ACC112 (cell line): ENCODE data around the gene NOXO1.
"Not testable (repeated sequence)": the region's sequence is repeated elsewhere in the genome, so short reads cannot be mapped to it uniquely, and the experiment has no call there.

Experiments
- H2AFZ ChIP-seq: fragments of 200-600 bp; sonication (generic); one replicate; pipeline ENCODE4 v1.6.0; 2017; ENCODE audit warnings: antibody characterized with exemption, low read length; ENCODE audit not compliant: unreplicated experiment
- H3K27ac ChIP-seq: fragments of 200-600 bp; sonication (generic); 2 replicates; pipeline ENCODE4 v1.5.1; 2014; ENCODE audit warnings: low read depth, mild to moderate bottlenecking, antibody characterized with exemption, low read length, moderate library complexity
- H3K27me3 ChIP-seq: fragments of 200-600 bp; sonication (generic); 2 replicates; pipeline ENCODE4 v1.6.1; 2014; ENCODE audit warnings: mild to moderate bottlenecking, antibody characterized with exemption, low read length, moderate library complexity, mixed read lengths; ENCODE audit not compliant: insufficient read depth
- H3K36me3 ChIP-seq: fragments of 200-600 bp; sonication (generic); 2 replicates; pipeline ENCODE4 v1.6.1; 2016; ENCODE audit warnings: mild to moderate bottlenecking, antibody characterized with exemption, low read length, moderate library complexity, mixed read lengths; ENCODE audit not compliant: insufficient read depth
- H3K4me1 ChIP-seq: fragments of 200-600 bp; sonication (generic); one replicate; pipeline ENCODE4 v1.6.1; 2016; ENCODE audit warnings: low read length, mixed read lengths; ENCODE audit not compliant: insufficient read depth, unreplicated experiment, control insufficient read depth
- H3K4me3 ChIP-seq: fragments of 200-600 bp; sonication (generic); 2 replicates; pipeline ENCODE4 v1.5.1; 2014; ENCODE audit warnings: mild to moderate bottlenecking, low read depth, low read length
- H3K79me2 ChIP-seq: fragments of 200-600 bp; sonication (generic); one replicate; pipeline ENCODE4 v1.6.0; 2016; ENCODE audit warnings: low read length; ENCODE audit not compliant: control insufficient read depth, unreplicated experiment, insufficient read depth

The NOXO1 gene

GRCh38 chr16:1944612-1945199 is 36.6 kb downstream of the NOXO1 start:
- no peak overlapping the region for H2AFZ ChIP-seq

GRCh38 chr16:1942810-1943726 is 38.2 kb downstream of the NOXO1 start, which contains the start of gene MSRB1:
Gene MSRB1, minus strand, starts transcription at chr16:1943199. Its CDS starts 43 bp downstream, at chr16:1943156.
- H3K4me3 ChIP-seq = peak within 1 kb of the TSS; percentile 91
- peak within 1 kb of the TSS; percentile 77 for H2AFZ ChIP-seq
- no peaks in the 10 kb centered on the region for H3K36me3 ChIP-seq
- peaks cover 10% of the 10 kb centered on the region for H3K4me1 ChIP-seq
- no peak within 1 kb of the TSS for H3K27ac ChIP-seq
- H3K27me3 ChIP-seq = no peaks in the 10 kb centered on the region
- no peaks in the 10 kb centered on the region for H3K79me2 ChIP-seq

More at GRCh38 chr16:1944612-1945199, 36.6 kb downstream of the NOXO1 start:
- peaks cover 10% of the 10 kb centered on the region for H3K4me1 ChIP-seq
- H3K36me3 ChIP-seq = no peaks in the 10 kb centered on the region
- no peak overlapping the region for H3K4me3 ChIP-seq
- H3K27ac ChIP-seq = no peak overlapping the region
- H3K27me3 ChIP-seq = no peaks in the 10 kb centered on the region
- no peaks in the 10 kb centered on the region for H3K79me2 ChIP-seq

DNA sequence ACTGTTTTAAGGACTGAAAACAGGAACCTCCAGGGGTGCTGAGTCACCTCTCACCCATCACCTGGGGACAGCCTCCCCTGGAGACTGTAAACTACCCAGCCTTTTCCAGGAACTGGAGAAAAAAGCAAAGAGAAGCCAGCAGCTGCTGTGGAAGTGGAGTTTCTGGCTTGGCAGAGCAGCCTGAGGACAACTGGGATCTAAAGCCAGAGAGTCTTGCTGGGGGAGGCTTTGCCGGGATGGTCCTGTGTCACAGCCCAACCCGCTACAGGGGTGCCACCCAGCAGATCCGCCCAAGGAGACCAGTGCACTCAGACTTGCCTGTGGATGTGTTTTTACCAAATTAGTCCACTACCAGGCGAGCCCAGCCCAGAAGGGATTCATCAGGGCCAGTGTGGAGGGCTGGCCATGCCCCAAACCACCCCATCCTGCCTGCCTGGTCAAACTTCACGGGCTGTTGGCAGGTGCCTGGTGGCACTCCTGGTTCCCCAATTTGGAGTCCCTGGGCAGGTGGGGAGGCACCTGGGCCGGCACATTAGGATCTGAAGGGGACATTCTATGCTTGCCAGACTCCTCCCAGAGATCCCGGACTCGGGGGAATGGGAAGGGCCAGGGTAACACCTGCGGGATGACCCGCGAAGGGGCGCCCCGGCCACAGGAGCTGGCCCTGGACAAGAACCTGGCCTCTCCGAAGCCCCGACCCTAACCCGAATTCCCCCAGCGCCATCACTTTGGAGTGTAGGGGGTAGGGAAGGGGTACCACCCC is 39.0 kb downstream of the NOXO1 start:
- Histone ChIP-seq H3K27me3 (no peaks in the 10 kb centered on the region), H3K4me3 (peak overlapping the region; percentile 91), H3K36me3 (no peaks in the 10 kb centered on the region), H3K27ac (no peak overlapping the region), H3K4me1 (peaks cover 10% of the 10 kb centered on the region), H2AFZ (peak overlapping the region; percentile 59), H3K79me2 (no peaks in the 10 kb centered on the region)

GRCh38 chr16:1941162-1942046 is 39.9 kb downstream of the NOXO1 start:
- no peak overlapping the region for H2AFZ ChIP-seq
- H3K4me3 ChIP-seq = peak overlapping the region; percentile 91
- H3K36me3 ChIP-seq = no peaks in the 10 kb centered on the region
- no peak overlapping the region for H3K27ac ChIP-seq
- H3K4me1 ChIP-seq = peaks cover 10% of the 10 kb centered on the region
- H3K27me3 ChIP-seq = no peaks in the 10 kb centered on the region
- H3K79me2 ChIP-seq = no peaks in the 10 kb centered on the region

DNA sequence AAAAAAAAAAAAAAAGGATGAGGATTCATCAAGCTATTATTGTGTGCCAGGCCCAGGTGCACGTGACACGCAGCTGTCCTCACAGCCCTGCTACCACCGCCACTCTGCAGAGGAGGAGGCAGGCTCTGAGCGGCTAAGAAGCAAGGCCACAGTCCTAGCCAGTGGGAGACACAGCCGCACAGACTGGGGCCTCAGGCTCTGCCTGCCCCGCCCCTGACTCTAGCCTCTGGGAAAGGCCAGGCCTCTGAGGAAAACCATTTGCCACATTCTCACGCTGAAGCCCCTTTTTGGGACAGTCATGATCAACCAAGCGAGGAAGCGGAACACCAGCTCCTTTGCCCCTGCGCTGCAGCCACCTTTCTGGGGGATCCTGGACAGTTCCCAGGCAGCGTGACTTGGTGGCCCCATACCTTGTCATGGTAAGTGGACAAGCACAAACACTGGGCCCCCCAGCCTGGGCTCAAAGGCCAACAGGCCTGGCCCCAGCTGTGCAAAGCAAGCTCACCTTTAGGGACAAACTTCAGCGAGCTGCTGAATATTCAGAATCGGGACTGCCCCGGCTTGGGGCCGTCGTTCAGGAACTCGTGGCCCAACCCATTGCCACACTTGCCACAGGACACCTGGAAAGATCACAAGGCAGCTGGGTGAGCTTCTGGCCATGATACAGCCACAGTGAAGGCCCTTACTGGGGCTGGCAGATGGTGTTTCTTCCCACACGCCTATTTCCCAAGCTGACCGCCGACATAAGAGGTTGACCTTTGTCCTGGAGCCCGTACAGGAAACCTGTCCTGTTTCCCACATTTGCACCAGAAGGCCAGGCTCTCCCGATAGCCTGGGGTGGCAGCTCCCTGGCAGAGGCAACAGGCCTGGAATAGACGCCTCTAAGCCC is 40.8 kb downstream of the NOXO1 start:
- Histone ChIP-seq H3K36me3 (no peaks in the 10 kb centered on the region), H3K4me3 (no peak overlapping the region), H3K4me1 (peaks cover 10% of the 10 kb centered on the region), H3K27me3 (no peaks in the 10 kb centered on the region), H3K79me2 (no peaks in the 10 kb centered on the region), H2AFZ (no peak overlapping the region), H3K27ac (no peak overlapping the region)

GRCh38 chr16:1939833-1940232 is 41.4 kb downstream of the NOXO1 start:
- not testable (repeated sequence) for H2AFZ ChIP-seq, H3K27me3 ChIP-seq, H3K36me3 ChIP-seq, H3K79me2 ChIP-seq, H3K27ac ChIP-seq, H3K4me3 ChIP-seq
- H3K4me1 ChIP-seq = peaks cover 10% of the 10 kb centered on the region

- Histone ChIP-seq H3K27me3 (no peaks in the 10 kb centered on the region), H3K36me3 (no peaks in the 10 kb centered on the region), H3K79me2 (no peaks in the 10 kb centered on the region), H3K4me1 (peaks cover 10% of the 10 kb centered on the region), H3K27ac (no peak overlapping the region), H3K4me3 (no peak overlapping the region), H2AFZ (no peak overlapping the region)
These were observed 42.4 kb downstream of the NOXO1 start for GRCh38 chr16:1938910-1939309.

GRCh38 chr16:1938316-1938715 is 43.0 kb downstream of the NOXO1 start:
- H3K4me3 ChIP-seq = no peak overlapping the region
- H3K27ac ChIP-seq = no peak overlapping the region
- H3K27me3 ChIP-seq = no peaks in the 10 kb centered on the region
- no peak overlapping the region for H2AFZ ChIP-seq
- no peaks in the 10 kb centered on the region for H3K36me3 ChIP-seq
- peaks cover 10% of the 10 kb centered on the region for H3K4me1 ChIP-seq
- no peaks in the 10 kb centered on the region for H3K79me2 ChIP-seq

DNA sequence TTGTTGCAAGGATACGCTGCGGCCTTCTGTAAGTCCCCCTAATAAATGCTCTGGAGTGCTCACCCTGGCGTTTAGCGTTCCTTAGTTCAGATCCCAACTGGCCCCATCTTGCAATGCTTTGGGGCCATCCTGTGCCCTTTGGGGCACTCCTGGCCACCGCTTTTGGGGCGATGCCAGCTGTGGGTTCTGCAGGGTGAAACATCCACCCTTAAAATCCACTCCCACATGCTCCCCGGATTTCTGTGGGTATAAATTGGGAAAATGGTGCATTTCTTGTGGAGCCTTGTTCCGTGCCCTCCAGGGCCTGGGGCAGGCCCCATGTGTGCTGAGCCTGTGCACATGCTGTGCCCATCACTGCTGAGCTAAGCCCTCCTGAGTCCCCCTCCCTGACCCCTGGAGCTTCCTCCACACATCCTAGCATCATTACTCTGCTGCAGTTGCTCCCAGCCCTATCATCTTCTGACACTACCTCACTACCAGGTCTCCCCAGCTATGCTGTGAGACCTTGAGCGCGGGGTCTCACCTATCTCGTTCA is 44.3 kb downstream of the NOXO1 start:
- peaks cover 7% of the 10 kb centered on the region for H3K4me1 ChIP-seq

More for the DNA sequence above, 44.3 kb downstream of the NOXO1 start:
- no peak overlapping the region for H3K27ac ChIP-seq
- no peak overlapping the region for H3K4me3 ChIP-seq
- no peak overlapping the region for H2AFZ ChIP-seq
- H3K79me2 ChIP-seq = no peaks in the 10 kb centered on the region
- no peaks in the 10 kb centered on the region for H3K36me3 ChIP-seq
- H3K27me3 ChIP-seq = no peaks in the 10 kb centered on the region
